ENCODE results near the gene RBSN.
A peak's percentile ranks its signal among the peaks of the same experiment; 100 is the strongest.

Gene RBSN

DNA sequence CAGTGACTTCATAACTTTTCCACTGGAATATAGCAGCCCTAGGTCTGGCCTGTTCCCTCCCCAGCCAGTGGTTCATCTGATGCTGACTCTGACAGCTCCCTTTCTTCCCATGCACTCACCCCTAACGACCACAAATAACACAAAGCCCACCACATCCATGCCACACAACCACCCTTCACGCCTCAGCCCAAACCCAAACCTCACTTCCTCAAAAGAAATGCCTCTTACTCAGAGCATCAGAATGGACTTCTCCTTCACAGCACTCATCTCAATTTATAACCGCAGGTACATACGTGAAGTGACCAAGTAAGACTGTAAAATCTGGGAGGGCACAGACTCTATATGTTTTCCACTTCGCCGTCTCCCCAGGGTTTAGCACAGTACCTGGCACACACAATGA is 1.1 kb downstream of the RBSN start:
- Histone ChIP-seq H3K9me3 (ENCODE audit: control insufficient read depth, low read depth, low read length) (no peaks in the 10 kb centered on the region), H3K4me1 (ENCODE audit: control insufficient read depth, low read depth, low read length) (no peaks in the 10 kb centered on the region), H3K4me3 (ENCODE audit: low read length) (peak overlapping the region; percentile 97), H3K27ac (ENCODE audit: low read length) (no peak overlapping the region), H3K9ac (ENCODE audit: low read length) (peak overlapping the region; percentile 64), H3K36me3 (ENCODE audit: control insufficient read depth, low read depth, low read length) (peaks cover 17% of the 10 kb centered on the region), H3K27me3 (ENCODE audit: control insufficient read depth, insufficient read depth, low read length) (no peaks in the 10 kb centered on the region)

DNA sequence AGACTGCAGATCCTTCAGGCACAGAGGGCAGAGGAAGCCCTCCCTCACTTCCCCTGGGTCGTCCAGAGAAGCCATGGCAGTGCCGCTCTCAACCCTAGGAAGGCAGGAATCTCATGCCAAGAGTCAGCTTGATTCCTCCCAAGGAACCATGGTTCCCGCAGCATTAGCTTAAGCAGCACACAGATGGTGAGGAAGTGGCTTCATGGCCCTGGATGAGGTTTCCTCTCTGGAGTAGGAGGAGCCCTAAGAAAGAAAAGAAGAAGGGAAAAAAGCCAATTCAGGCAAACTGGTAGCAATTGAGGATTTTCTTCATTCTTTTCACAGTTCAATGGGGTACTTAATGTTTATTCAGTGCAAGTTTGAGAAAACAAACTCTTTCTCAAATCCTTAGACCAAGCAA is 2.9 kb downstream of the RBSN start:
- no peaks in the 10 kb centered on the region for H3K9me3 ChIP-seq (ENCODE audit: control insufficient read depth, low read depth, low read length)
- no peaks in the 10 kb centered on the region for H3K4me1 ChIP-seq (ENCODE audit: control insufficient read depth, low read depth, low read length)
- H3K27ac ChIP-seq (ENCODE audit: low read length), result no peak overlapping the region
- H3K27me3 ChIP-seq (ENCODE audit: control insufficient read depth, insufficient read depth, low read length), result no peaks in the 10 kb centered on the region
- H3K9ac ChIP-seq (ENCODE audit: low read length), result no peak overlapping the region
- peaks cover 17% of the 10 kb centered on the region for H3K36me3 ChIP-seq (ENCODE audit: control insufficient read depth, low read depth, low read length)
- H3K4me3 ChIP-seq (ENCODE audit: low read length), result no peak overlapping the region

DNA sequence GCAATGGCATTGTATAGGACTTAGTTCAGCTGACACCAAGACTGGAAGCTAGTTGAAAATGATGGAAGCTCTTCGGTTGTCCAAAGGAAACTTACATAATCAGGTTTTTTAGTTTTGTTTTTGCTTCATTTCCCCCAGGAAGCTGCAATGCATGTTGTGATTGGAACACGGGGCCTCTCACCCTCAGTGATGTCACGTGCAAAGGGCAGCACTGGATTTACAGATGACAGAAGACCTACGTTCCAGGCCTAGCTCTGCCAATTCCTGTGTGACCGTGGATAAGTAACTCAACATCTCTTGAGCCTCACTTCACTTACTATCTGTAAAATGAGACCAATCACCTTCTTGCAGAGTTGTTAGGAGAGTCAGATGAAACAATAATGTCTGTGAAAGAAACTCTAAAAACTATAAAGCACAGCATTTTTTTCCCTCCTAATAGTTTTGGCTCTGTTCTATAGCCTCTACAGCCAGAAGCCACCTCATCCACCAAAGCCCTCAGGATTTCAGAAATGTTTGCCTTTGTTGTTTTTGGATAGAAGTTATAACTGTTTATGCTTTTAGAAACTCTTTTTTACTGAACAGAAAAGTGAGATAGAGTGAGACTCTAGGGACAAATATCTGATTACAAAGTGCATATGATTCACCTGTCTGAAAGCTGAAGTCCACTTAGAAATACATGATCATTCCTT is 4.6 kb downstream of the RBSN start:
- Histone ChIP-seq H3K27me3 (ENCODE audit: control insufficient read depth, insufficient read depth, low read length) (no peaks in the 10 kb centered on the region), H3K4me1 (ENCODE audit: control insufficient read depth, low read depth, low read length) (no peaks in the 10 kb centered on the region), H3K9ac (ENCODE audit: low read length) (no peak overlapping the region), H3K27ac (ENCODE audit: low read length) (no peak overlapping the region), H3K4me3 (ENCODE audit: low read length) (no peak overlapping the region), H3K9me3 (ENCODE audit: control insufficient read depth, low read depth, low read length) (no peaks in the 10 kb centered on the region), H3K36me3 (ENCODE audit: control insufficient read depth, low read depth, low read length) (peaks cover 23% of the 10 kb centered on the region)

DNA sequence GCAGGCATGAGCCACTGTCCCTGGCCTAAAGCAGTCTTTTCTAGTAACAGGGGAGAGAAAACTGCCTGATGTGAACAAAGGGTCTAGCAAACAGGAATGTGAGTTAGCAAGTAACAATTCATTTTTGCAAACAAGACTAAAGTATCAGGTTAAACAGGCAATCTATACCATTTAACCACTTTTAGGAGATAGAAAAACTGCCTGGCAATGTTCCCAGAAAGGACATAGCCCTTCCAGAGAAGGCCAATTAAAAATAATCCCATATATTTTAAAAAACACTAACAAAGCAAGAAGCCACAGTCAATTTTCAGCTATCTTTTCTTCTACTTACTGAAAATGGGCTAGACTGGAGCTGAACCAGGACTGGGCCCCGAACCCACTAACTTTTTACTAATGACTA is 6.3 kb downstream of the RBSN start:
- no peak overlapping the region for H3K9ac ChIP-seq (ENCODE audit: low read length)
- H3K4me1 ChIP-seq (ENCODE audit: control insufficient read depth, low read depth, low read length), result no peaks in the 10 kb centered on the region
- no peaks in the 10 kb centered on the region for H3K27me3 ChIP-seq (ENCODE audit: control insufficient read depth, insufficient read depth, low read length)
- no peaks in the 10 kb centered on the region for H3K9me3 ChIP-seq (ENCODE audit: control insufficient read depth, low read depth, low read length)
- no peak overlapping the region for H3K27ac ChIP-seq (ENCODE audit: low read length)
- peaks cover 23% of the 10 kb centered on the region for H3K36me3 ChIP-seq (ENCODE audit: control insufficient read depth, low read depth, low read length)
- H3K4me3 ChIP-seq (ENCODE audit: low read length), result no peak overlapping the region

DNA sequence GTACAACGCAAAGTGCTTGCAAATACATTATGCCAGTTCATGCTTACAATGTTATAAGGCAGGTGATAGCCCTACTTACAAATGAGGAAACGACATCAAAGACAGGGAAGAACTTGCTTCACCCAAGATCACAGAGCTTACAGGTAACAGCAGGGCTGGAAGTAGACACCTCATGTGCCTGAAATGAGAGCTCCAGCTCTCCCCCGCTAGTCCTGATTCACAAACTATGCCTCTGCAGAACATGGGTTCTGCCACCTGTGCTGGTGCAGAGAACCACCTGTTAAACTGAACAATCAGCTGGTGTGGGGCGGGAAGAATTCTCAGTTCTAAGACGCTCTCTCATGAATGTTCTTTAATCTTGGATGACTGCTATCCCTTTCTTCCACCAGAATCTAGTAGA is 7.4 kb downstream of the RBSN start:
- Histone ChIP-seq H3K9ac (ENCODE audit: low read length) (no peak overlapping the region), H3K27me3 (ENCODE audit: control insufficient read depth, insufficient read depth, low read length) (no peaks in the 10 kb centered on the region), H3K36me3 (ENCODE audit: control insufficient read depth, low read depth, low read length) (peaks cover 23% of the 10 kb centered on the region), H3K4me3 (ENCODE audit: low read length) (no peak overlapping the region), H3K9me3 (ENCODE audit: control insufficient read depth, low read depth, low read length) (no peaks in the 10 kb centered on the region), H3K4me1 (ENCODE audit: control insufficient read depth, low read depth, low read length) (no peaks in the 10 kb centered on the region), H3K27ac (ENCODE audit: low read length) (no peak overlapping the region)

DNA sequence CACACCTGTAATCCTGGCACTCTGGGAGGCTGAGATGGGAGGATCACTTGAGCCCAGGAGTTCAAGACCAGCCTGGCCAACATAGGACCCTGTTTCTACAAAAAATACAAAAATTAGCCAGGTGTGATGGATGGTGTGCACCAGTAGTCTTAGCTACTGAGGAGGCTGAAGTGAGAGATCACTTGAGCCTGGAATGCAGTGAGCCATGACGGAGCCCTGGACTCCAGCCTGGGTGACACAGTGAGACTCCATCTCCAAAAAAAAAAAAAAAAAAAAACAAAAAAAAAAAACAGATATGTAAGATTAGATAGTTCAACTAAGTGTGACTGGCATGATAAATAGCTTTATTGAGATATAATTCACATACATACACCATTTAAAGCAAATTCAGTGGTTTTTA is 9.7 kb downstream of the RBSN start:
- peaks cover 21% of the 10 kb centered on the region for H3K36me3 ChIP-seq (ENCODE audit: control insufficient read depth, low read depth, low read length)
- no peaks in the 10 kb centered on the region for H3K27me3 ChIP-seq (ENCODE audit: control insufficient read depth, insufficient read depth, low read length)
- no peak overlapping the region for H3K9ac ChIP-seq (ENCODE audit: low read length)
- H3K27ac ChIP-seq (ENCODE audit: low read length), result no peak overlapping the region
- no peak overlapping the region for H3K4me3 ChIP-seq (ENCODE audit: low read length)
- no peaks in the 10 kb centered on the region for H3K9me3 ChIP-seq (ENCODE audit: control insufficient read depth, low read depth, low read length)
- H3K4me1 ChIP-seq (ENCODE audit: control insufficient read depth, low read depth, low read length), result no peaks in the 10 kb centered on the region

DNA sequence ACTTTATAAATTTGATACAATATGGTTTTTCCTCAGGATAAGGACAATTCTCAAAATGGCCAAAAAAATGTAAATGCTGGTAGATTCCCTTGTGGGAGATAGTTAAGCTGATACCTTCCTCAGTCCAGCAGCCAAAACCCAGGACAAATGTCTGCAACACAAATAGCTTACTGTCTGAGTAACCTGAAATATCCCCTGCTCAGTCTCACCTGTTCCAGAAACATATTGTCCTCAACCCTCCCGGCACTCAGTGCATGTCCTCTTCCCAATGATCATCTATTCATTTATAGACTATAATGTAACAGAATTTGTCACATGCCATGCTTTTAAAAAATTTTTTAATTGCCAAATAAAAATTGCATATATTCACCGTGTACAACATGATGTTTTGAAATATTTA is 12.2 kb downstream of the RBSN start:
- Histone ChIP-seq H3K4me1 (ENCODE audit: control insufficient read depth, low read depth, low read length) (no peaks in the 10 kb centered on the region), H3K9me3 (ENCODE audit: control insufficient read depth, low read depth, low read length) (no peaks in the 10 kb centered on the region), H3K9ac (ENCODE audit: low read length) (no peak overlapping the region), H3K36me3 (ENCODE audit: control insufficient read depth, low read depth, low read length) (peaks cover 33% of the 10 kb centered on the region), H3K4me3 (ENCODE audit: low read length) (no peak overlapping the region), H3K27me3 (ENCODE audit: control insufficient read depth, insufficient read depth, low read length) (no peaks in the 10 kb centered on the region), H3K27ac (ENCODE audit: low read length) (no peak overlapping the region)

DNA sequence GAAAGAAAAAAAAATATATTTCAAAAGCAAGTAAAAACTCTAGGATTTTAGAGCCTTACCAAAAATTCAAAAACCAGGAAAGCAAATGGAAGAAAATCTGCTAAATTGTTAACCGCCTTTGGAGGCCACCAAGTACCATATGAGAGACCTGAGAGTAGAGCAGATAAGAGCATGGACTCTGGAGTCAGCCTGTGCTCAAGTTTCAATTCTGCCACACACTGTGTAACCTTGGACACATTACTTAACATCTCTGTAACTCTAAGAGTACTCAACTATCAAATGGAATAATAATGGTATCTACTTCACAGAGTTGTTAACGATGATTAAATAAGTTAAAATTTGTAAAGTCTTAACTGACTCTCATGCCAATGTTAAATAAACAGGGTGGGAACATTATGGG is 12.7 kb downstream of the RBSN start:
- no peaks in the 10 kb centered on the region for H3K27me3 ChIP-seq (ENCODE audit: control insufficient read depth, insufficient read depth, low read length)
- H3K9ac ChIP-seq (ENCODE audit: low read length), result no peak overlapping the region
- H3K9me3 ChIP-seq (ENCODE audit: control insufficient read depth, low read depth, low read length), result no peaks in the 10 kb centered on the region
- peaks cover 33% of the 10 kb centered on the region for H3K36me3 ChIP-seq (ENCODE audit: control insufficient read depth, low read depth, low read length)
- no peaks in the 10 kb centered on the region for H3K4me1 ChIP-seq (ENCODE audit: control insufficient read depth, low read depth, low read length)
- no peak overlapping the region for H3K27ac ChIP-seq (ENCODE audit: low read length)
- no peak overlapping the region for H3K4me3 ChIP-seq (ENCODE audit: low read length)

DNA sequence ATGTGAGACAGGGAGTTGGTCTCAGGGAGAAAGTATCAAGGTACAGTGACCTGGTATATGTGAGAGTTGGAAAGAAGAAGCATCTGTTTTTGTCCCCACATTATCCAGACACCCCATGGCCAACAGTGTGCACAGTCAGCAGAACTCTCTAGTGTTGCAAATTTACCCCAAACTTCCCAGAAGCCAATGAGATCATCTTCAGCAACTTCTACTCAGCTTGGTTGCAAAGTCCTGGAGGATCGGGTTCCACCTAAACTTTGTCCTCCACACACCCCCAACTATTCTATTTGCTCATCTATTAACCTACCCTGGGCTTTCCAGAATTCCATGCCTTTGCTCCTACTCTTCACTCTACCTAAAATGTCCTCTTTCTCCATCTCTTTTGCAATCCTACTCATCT is 15.7 kb downstream of the RBSN start:
- Histone ChIP-seq H3K27me3 (ENCODE audit: control insufficient read depth, insufficient read depth, low read length) (no peaks in the 10 kb centered on the region), H3K4me1 (ENCODE audit: control insufficient read depth, low read depth, low read length) (no peaks in the 10 kb centered on the region), H3K36me3 (ENCODE audit: control insufficient read depth, low read depth, low read length) (peaks cover 41% of the 10 kb centered on the region), H3K27ac (ENCODE audit: low read length) (no peak overlapping the region), H3K9ac (ENCODE audit: low read length) (no peak overlapping the region), H3K9me3 (ENCODE audit: control insufficient read depth, low read depth, low read length) (no peaks in the 10 kb centered on the region), H3K4me3 (ENCODE audit: low read length) (no peak overlapping the region)

DNA sequence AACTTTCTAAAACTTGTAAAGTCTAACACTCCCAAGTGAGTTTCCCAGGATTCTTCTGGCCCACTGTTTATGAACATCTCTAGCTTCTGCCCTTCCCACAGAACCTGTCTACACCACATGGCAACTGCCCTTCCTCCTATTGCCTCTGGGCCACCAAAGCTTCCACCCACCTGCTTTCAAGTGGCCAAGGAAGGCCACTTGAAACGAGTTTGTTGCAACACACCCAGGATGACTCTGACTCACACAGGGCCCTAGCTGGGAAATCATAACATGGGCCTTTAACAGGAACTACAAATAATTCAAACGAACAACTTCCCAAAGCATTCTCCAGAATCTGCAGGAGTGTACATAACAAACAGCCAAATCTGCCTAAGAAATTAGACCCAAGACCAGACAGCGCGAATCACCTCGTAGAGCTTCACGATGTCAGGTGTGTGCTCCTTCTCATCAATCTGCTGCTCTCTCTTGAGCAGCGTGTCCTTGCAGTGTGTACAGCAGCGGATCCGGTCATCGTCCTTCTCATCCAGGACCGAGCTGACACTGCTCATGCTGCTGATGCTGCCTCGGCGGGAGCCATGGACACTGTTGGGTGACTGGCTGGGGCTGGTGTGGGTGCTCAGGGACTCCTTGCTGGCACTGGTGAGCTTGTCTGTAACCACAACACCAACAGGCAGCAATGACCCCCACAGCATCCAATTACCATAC is 16.8 kb downstream of the RBSN start:
- no peaks in the 10 kb centered on the region for H3K27me3 ChIP-seq (ENCODE audit: control insufficient read depth, insufficient read depth, low read length)
- H3K27ac ChIP-seq (ENCODE audit: low read length), result no peak overlapping the region
- H3K9ac ChIP-seq (ENCODE audit: low read length), result no peak overlapping the region
- H3K36me3 ChIP-seq (ENCODE audit: control insufficient read depth, low read depth, low read length), result peaks cover 51% of the 10 kb centered on the region
- no peaks in the 10 kb centered on the region for H3K9me3 ChIP-seq (ENCODE audit: control insufficient read depth, low read depth, low read length)
- H3K4me1 ChIP-seq (ENCODE audit: control insufficient read depth, low read depth, low read length), result no peaks in the 10 kb centered on the region
- H3K4me3 ChIP-seq (ENCODE audit: low read length), result no peak overlapping the region

DNA sequence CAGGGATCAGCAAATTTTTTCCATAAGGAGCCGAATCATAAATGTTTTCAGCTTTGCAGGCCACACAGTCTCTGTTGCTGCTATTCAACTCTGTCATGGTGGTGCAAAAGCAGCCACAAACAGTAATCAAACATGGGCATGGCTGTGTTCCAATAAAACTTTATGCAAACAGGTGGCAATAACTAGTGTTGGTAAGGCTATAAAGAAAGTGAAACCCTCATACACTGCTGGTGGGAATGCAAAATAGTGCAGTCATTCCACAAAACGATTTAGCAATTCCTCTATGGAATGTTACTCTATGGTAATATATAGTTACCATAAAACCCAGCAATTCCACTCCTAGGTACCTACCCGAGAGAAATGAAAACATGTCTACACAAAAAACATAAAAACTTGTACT is 19.9 kb downstream of the RBSN start:
- no peaks in the 10 kb centered on the region for H3K27me3 ChIP-seq (ENCODE audit: control insufficient read depth, insufficient read depth, low read length)
- no peak overlapping the region for H3K4me3 ChIP-seq (ENCODE audit: low read length)
- no peaks in the 10 kb centered on the region for H3K9me3 ChIP-seq (ENCODE audit: control insufficient read depth, low read depth, low read length)
- H3K9ac ChIP-seq (ENCODE audit: low read length), result no peak overlapping the region
- H3K27ac ChIP-seq (ENCODE audit: low read length), result no peak overlapping the region
- H3K4me1 ChIP-seq (ENCODE audit: control insufficient read depth, low read depth, low read length), result no peaks in the 10 kb centered on the region
- peaks cover 62% of the 10 kb centered on the region for H3K36me3 ChIP-seq (ENCODE audit: control insufficient read depth, low read depth, low read length)

DNA sequence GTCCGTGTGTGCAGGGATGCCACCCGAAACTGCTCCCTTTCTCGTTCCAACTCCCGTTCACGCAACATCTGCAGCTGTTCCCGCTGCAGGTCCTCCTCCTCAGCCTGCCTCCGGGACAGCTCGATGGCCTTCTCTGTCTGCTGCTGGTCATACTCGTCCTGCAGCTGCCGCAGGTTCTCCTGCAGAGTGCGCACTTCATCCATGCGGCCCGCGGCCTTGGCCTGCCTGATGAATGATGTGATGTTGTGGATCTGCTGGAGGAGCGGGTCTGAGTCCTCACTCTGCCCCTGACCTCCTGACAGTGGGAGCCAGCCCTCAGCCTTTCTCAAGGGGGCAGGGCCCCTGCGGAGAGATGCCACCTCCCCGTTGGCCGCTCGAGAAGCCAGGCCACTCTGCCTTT is 24.4 kb downstream of the RBSN start:
- Histone ChIP-seq H3K27me3 (ENCODE audit: control insufficient read depth, insufficient read depth, low read length) (no peaks in the 10 kb centered on the region), H3K9me3 (ENCODE audit: control insufficient read depth, low read depth, low read length) (no peaks in the 10 kb centered on the region), H3K27ac (ENCODE audit: low read length) (no peak overlapping the region), H3K9ac (ENCODE audit: low read length) (no peak overlapping the region), H3K4me1 (ENCODE audit: control insufficient read depth, low read depth, low read length) (no peaks in the 10 kb centered on the region), H3K4me3 (ENCODE audit: low read length) (no peak overlapping the region), H3K36me3 (ENCODE audit: control insufficient read depth, low read depth, low read length) (peaks cover 50% of the 10 kb centered on the region)
